OCI-LY3 (cell line): ENCODE measurements around the gene GNRHR.
"Not testable (repeated sequence)": the region's sequence is repeated elsewhere in the genome, so short reads cannot be mapped to it uniquely, and the experiment has no call there.

Experiments used
- H2AFZ ChIP-seq: fragments of 200-600, 300-600 bp; shearing (Covaris generic); 2 replicates; pipeline ENCODE4 v1.6.0; 2014; ENCODE audit warnings: antibody characterized with exemption, low read depth, low read length
- H3K27ac ChIP-seq: fragments of 200-600, 300-600 bp; sonication (generic); 2 replicates; pipeline ENCODE4 v1.5.1; 2014; ENCODE audit warnings: mild to moderate bottlenecking, low read length, moderate library complexity, mixed read lengths
- H3K27me3 ChIP-seq: fragments of 200-600, 300-600 bp; sonication (generic); 2 replicates; pipeline ENCODE4 v1.6.1; 2014; ENCODE audit warnings: low read depth, low read length, mixed read lengths
- H3K36me3 ChIP-seq: fragments of 200-600, 300-600 bp; sonication (generic); replicated peaks from 2 replicates; pipeline ENCODE3; 2014; ENCODE audit warnings: low read depth, low read length, mixed read lengths
- H3K4me1 ChIP-seq: fragments of 300-600, 200-600 bp; sonication (generic); 2 replicates; pipeline ENCODE4 v1.6.1; 2014; ENCODE audit warnings: low read length, mixed read lengths
- H3K4me2 ChIP-seq: fragments of 200-600, 300-600 bp; sonication (generic); 2 replicates; pipeline ENCODE4 v1.6.1; 2014; ENCODE audit warnings: low read length, mixed read lengths
- H3K4me3 ChIP-seq: fragments of 300-600, 200-600 bp; sonication (generic); 2 replicates; pipeline ENCODE4 v1.5.1; 2014; ENCODE audit warnings: antibody characterized with exemption, mild to moderate bottlenecking, low read length, moderate library complexity
- H3K79me2 ChIP-seq: fragments of 300-600, 200-600 bp; shearing (Covaris generic); 2 replicates; pipeline ENCODE4 v1.6.1; 2014; ENCODE audit warnings: mild to moderate bottlenecking, low read length, mixed read lengths
- H3K9ac ChIP-seq: fragments of 300-600, 200-600 bp; shearing (Covaris generic); 2 replicates; pipeline ENCODE4 v1.6.0; 2014; ENCODE audit warnings: mild to moderate bottlenecking, low read length, moderate library complexity
- H3K9me3 ChIP-seq: fragments of 200-600, 300-600 bp; shearing (Covaris generic); 2 replicates; pipeline ENCODE4 v1.6.1; 2014; ENCODE audit warnings: low read length, mixed read lengths; ENCODE audit not compliant: insufficient read depth
- H4K20me1 ChIP-seq: fragments of 200-600, 300-600 bp; sonication (generic); 2 replicates; pipeline ENCODE4 v1.6.1; 2016; ENCODE audit warnings: low read length, mixed read lengths; ENCODE audit not compliant: insufficient read depth
- CTCF ChIP-seq: fragments of 200-600, 300-600 bp; sonication (generic); IDR thresholded peaks from 2 replicates; pipeline ENCODE4 v1.5.1; 2014; ENCODE audit warnings: antibody characterized with exemption, low read length, low read depth
- EZH2phosphoT487 ChIP-seq: fragments of 200-600 bp; shearing (Covaris generic); IDR thresholded peaks from 2 replicates; pipeline ENCODE4 v1.6.1; 2018; ENCODE audit warnings: antibody characterized with exemption, mixed run types, low read depth

GNRHR gene

GRCh38 chr4:67765928-67766327 is 11.7 kb upstream of the GNRHR start:
- H3K79me2 ChIP-seq, result no peaks in the 10 kb centered on the region
- no peak overlapping the region for H2AFZ ChIP-seq
- H3K36me3 ChIP-seq, result no peaks in the 10 kb centered on the region
- H3K27ac ChIP-seq, result no peak overlapping the region
- H3K4me1 ChIP-seq, result peaks cover 9% of the 10 kb centered on the region
- no peaks in the 10 kb centered on the region for H4K20me1 ChIP-seq
- H3K4me2 ChIP-seq, result no peak overlapping the region
- no peaks in the 10 kb centered on the region for H3K9me3 ChIP-seq
- TF ChIP-seq EZH2phosphoT487 (no peak), CTCF (no peak)
- H3K27me3 ChIP-seq, result no peaks in the 10 kb centered on the region
- H3K4me3 ChIP-seq, result no peak overlapping the region
- no peak overlapping the region for H3K9ac ChIP-seq

GRCh38 chr4:67765401-67765800 is 11.2 kb upstream of the GNRHR start:
- Histone ChIP-seq H3K9me3 (no peaks in the 10 kb centered on the region), H3K4me3 (no peak overlapping the region), H3K36me3 (no peaks in the 10 kb centered on the region), H3K27me3 (no peaks in the 10 kb centered on the region), H3K79me2 (no peaks in the 10 kb centered on the region), H4K20me1 (no peaks in the 10 kb centered on the region), H3K9ac (no peak overlapping the region), H2AFZ (no peak overlapping the region), H3K4me1 (peaks cover 9% of the 10 kb centered on the region), H3K27ac (no peak overlapping the region), H3K4me2 (no peak overlapping the region)
- no peak for TF ChIP-seq EZH2phosphoT487

GRCh38 chr4:67764183-67764582 is 10.0 kb upstream of the GNRHR start:
- no peak overlapping the region for H3K4me3 ChIP-seq
- no peaks in the 10 kb centered on the region for H3K27me3 ChIP-seq
- H3K4me1 ChIP-seq, result peaks cover 9% of the 10 kb centered on the region
- H3K9me3 ChIP-seq, result no peaks in the 10 kb centered on the region
- no peak for TF ChIP-seq CTCF
- TF ChIP-seq EZH2phosphoT487, result no peak
- H3K36me3 ChIP-seq, result no peaks in the 10 kb centered on the region
- H4K20me1 ChIP-seq, result no peaks in the 10 kb centered on the region
- H2AFZ ChIP-seq, result no peak overlapping the region
- no peak overlapping the region for H3K27ac ChIP-seq
- H3K4me2 ChIP-seq, result no peak overlapping the region
- H3K79me2 ChIP-seq, result no peaks in the 10 kb centered on the region
- no peak overlapping the region for H3K9ac ChIP-seq

- H3K27me3 ChIP-seq, result no peaks in the 10 kb centered on the region
- no peaks in the 10 kb centered on the region for H3K36me3 ChIP-seq
- no peaks in the 10 kb centered on the region for H4K20me1 ChIP-seq
- no peak overlapping the region for H3K27ac ChIP-seq
- peaks cover 9% of the 10 kb centered on the region for H3K4me1 ChIP-seq
- H2AFZ ChIP-seq, result no peak overlapping the region
- no peaks in the 10 kb centered on the region for H3K79me2 ChIP-seq
- H3K4me2 ChIP-seq, result peak overlapping the region; percentile 53
- no peak overlapping the region for H3K9ac ChIP-seq
- TF ChIP-seq EZH2phosphoT487 (no peak), CTCF (no peak)
- H3K9me3 ChIP-seq, result no peaks in the 10 kb centered on the region
- peak overlapping the region; percentile 48 for H3K4me3 ChIP-seq
These were observed 7.9 kb upstream of the GNRHR start for GRCh38 chr4:67762086-67762485.

GRCh38 chr4:67756991-67757390 is 2.8 kb upstream of the GNRHR start:
- H3K27ac ChIP-seq, H3K9me3 ChIP-seq, H3K79me2 ChIP-seq, H3K36me3 ChIP-seq, H2AFZ ChIP-seq, H4K20me1 ChIP-seq, H3K27me3 ChIP-seq, H3K4me3 ChIP-seq, H3K9ac ChIP-seq, H3K4me2 ChIP-seq: not testable (repeated sequence)
- H3K4me1 ChIP-seq, result peaks cover 11% of the 10 kb centered on the region
